T-helper 1 cell treated with Interleukin-12 subunit alpha and Interleukin-12 subunit beta and Interleukin-4 antibody, amounts not matched to agents 30 ng/mL and 1 ng/mL, for 36 hours (primary cell): ENCODE data around the gene ENTPD7. TPM values are rescaled to one million over a fixed set of nuclear protein-coding genes. Genes with fewer than 3 reads are reported as not detected.
"Not testable (repeated sequence)": the region's sequence is repeated elsewhere in the genome, so short reads cannot be mapped to it uniquely, and the experiment has no call there.

Experiments
- intact Hi-C: fragments of 100-400 bp; cut with micrococcal nuclease; formaldehyde crosslinking; loops from one replicate; pipeline ENCODE4 v1.15.1; 2024
- total RNA-seq: library from RNA; stranded (reverse); gene quantifications from 2 replicates; pipeline ENCODE4 v1.2.3, GENCODE V29; 2022

The ENTPD7 gene
- total RNA-seq: 9.4 and 9.5 TPM in 2 replicates

- intact Hi-C loops: loop anchor here (1.0 kb wide), 3 partner anchors 39 to 229 kb away; partner anchors contain the start of genes COX15, CUTC, GOT1 and SLC25A28
These were observed at the start of gene ENTPD7 for GRCh38 chr10:99659031-99659867. ENTPD7 (plus strand) TSS chr10:99659509; CDS start chr10:99659957, 448 bp downstream.

- intact Hi-C loops: no loop called here
These were observed 49.1 kb upstream of the ENTPD7 start for GRCh38 chr10:99610221-99610620.

GRCh38 chr10:99611326-99611725 lies 48.0 kb upstream of the ENTPD7 start:
- intact Hi-C loops: no loop called here

- intact Hi-C loops: loop anchor here (1.0 kb wide), 5 partner anchors 52 to 220 kb away; partner anchors contain the start of gene GOT1
These were observed 47.0 kb upstream of the ENTPD7 start for GRCh38 chr10:99612167-99612831.

GRCh38 chr10:99615426-99615825 lies 43.9 kb upstream of the ENTPD7 start:
- intact Hi-C loops: loop anchor here (5.0 kb wide), 2 partner anchors 1148 to 1297 kb away; partner anchors contain the start of gene SLF2

GRCh38 chr10:99617696-99618095 lies 41.6 kb upstream of the ENTPD7 start:
- intact Hi-C loops: loop anchor here (5.0 kb wide), 2 partner anchors 1150 to 1295 kb away; partner anchors contain the start of gene SLF2

- intact Hi-C loops: loop anchor here (5.0 kb wide), 2 partner anchors 1152 to 1293 kb away; partner anchors contain the start of gene SLF2
These were observed 40.1 kb upstream of the ENTPD7 start for GRCh38 chr10:99619090-99619800.

GRCh38 chr10:99619851-99620710 lies 39.2 kb upstream of the ENTPD7 start, which contains the start of gene SLC25A28:
SLC25A28 (minus strand) TSS chr10:99620439; CDS start chr10:99620335, 104 bp downstream.
- intact Hi-C loops: loop anchor here (1.0 to 5.0 kb wide), 15 partner anchors 39 to 1883 kb away; partner anchors contain the start of genes CHUK, COX15, CUTC and DNMBP

- intact Hi-C loops: loop anchor here (1.0 to 5.0 kb wide), 13 partner anchors 38 to 1884 kb away; partner anchors contain the start of genes CHUK, COX15, CUTC and DNMBP
These were observed 38.4 kb upstream of the ENTPD7 start for GRCh38 chr10:99620711-99621453.

GRCh38 chr10:99621454-99622251 lies 37.7 kb upstream of the ENTPD7 start:
- intact Hi-C loops: loop anchor here (2.0 to 5.0 kb wide), 8 partner anchors 89 to 1884 kb away; partner anchors contain the start of genes DNMBP, ERLIN1, HIF1AN and HPS1

GRCh38 chr10:99623919-99624318 lies 35.4 kb upstream of the ENTPD7 start:
- intact Hi-C loops: loop anchor here (5.0 kb wide), 4 partner anchors 563 to 1887 kb away; partner anchors contain the start of genes ERLIN1, HIF1AN, SCD and ZFYVE27

GRCh38 chr10:99625124-99625523 lies 34.2 kb upstream of the ENTPD7 start:
- intact Hi-C loops: not testable (repeated sequence)

- intact Hi-C loops: no loop called here
These were observed 30.2 kb upstream of the ENTPD7 start for GRCh38 chr10:99628923-99629624.

GRCh38 chr10:99629625-99629978 lies 29.7 kb upstream of the ENTPD7 start:
- intact Hi-C loops: no loop called here

GRCh38 chr10:99630433-99630832 lies 28.9 kb upstream of the ENTPD7 start:
- intact Hi-C loops: loop anchor here (1.0 kb wide), 1 partner anchor 81 kb away; no protein-coding TSS in a partner anchor

GRCh38 chr10:99630991-99631390 lies 28.3 kb upstream of the ENTPD7 start:
- intact Hi-C loops: loop anchor here (1.0 kb wide), 1 partner anchor 80 kb away; no protein-coding TSS in a partner anchor

- intact Hi-C loops: no loop called here
These were observed 27.8 kb upstream of the ENTPD7 start for GRCh38 chr10:99631496-99631895.

GRCh38 chr10:99633832-99634231 lies 25.5 kb upstream of the ENTPD7 start:
- intact Hi-C loops: no loop called here
